ENCODE results near the gene ELL.

Gene ELL

DNA sequence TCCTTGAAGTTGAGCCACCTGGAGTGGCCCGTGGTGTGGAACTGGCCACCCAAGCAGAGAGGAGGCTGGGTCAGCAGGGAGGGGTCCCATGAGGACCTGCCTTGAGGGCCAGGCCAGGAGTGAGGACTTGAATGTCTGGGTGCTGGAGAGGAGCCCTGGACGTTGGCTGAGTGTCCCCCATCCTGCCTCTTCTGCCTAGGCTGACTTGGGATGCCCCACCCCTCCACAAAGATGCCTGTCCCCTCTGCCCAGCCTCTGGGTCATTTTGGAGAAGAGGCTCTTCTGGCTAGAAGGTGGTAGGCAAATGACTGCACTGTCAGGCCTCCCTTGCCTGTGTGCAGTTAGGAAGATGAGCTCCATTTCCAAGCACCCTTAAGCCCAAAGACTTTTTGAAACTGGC lies 100.9 kb downstream of the ELL start:
- Histone ChIP-seq H3K4me2 (ENCODE audit: low read depth, low read length, poor library complexity, severe bottlenecking) (peak overlapping the region; percentile 52), H3K27ac (ENCODE audit: low read depth, low read length) (no peak overlapping the region), H3F3A (ENCODE audit: insufficient read depth) (peaks cover 6% of the 10 kb centered on the region; the same call in 1 of the 2 replicates), H3K27me3 (ENCODE audit: low read length) (no peaks in the 10 kb centered on the region), H3K9me2 (replicated peaks; ENCODE audit: insufficient read depth, low read length) (no peaks in the 10 kb centered on the region), H3K36me3 (ENCODE audit: low read length) (no peaks in the 10 kb centered on the region), H3K9ac (ENCODE audit: low read length) (no peak overlapping the region; the same call in 1 of the 2 replicates), H3K4me3 (ENCODE audit: insufficient read depth, low read length, poor library complexity, severe bottlenecking) (no peak overlapping the region), H4K20me1 (ENCODE audit: low read depth, low read length) (no peaks in the 10 kb centered on the region), H2AFZ (ENCODE audit: low read depth, low read length, severe bottlenecking) (no peak overlapping the region), H3K9me3 (ENCODE audit: insufficient read depth, low read length) (no peaks in the 10 kb centered on the region), H3K79me2 (ENCODE audit: insufficient read depth, low read length) (no peaks in the 10 kb centered on the region)
- TF ChIP-seq EZH2phosphoT487 (conservative IDR thresholded peaks at IDR 0.05; ENCODE audit: low read length) = no peak
- TF ChIP-seq, protein P1, sequence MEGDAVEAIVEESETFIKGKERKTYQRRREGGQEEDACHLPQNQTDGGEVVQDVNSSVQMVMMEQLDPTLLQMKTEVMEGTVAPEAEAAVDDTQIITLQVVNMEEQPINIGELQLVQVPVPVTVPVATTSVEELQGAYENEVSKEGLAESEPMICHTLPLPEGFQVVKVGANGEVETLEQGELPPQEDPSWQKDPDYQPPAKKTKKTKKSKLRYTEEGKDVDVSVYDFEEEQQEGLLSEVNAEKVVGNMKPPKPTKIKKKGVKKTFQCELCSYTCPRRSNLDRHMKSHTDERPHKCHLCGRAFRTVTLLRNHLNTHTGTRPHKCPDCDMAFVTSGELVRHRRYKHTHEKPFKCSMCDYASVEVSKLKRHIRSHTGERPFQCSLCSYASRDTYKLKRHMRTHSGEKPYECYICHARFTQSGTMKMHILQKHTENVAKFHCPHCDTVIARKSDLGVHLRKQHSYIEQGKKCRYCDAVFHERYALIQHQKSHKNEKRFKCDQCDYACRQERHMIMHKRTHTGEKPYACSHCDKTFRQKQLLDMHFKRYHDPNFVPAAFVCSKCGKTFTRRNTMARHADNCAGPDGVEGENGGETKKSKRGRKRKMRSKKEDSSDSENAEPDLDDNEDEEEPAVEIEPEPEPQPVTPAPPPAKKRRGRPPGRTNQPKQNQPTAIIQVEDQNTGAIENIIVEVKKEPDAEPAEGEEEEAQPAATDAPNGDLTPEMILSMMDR (IDR thresholded peaks at IDR 0.05; ENCODE audit: insufficient read depth, low read length, poor library complexity, severe bottlenecking) = no peak

DNA sequence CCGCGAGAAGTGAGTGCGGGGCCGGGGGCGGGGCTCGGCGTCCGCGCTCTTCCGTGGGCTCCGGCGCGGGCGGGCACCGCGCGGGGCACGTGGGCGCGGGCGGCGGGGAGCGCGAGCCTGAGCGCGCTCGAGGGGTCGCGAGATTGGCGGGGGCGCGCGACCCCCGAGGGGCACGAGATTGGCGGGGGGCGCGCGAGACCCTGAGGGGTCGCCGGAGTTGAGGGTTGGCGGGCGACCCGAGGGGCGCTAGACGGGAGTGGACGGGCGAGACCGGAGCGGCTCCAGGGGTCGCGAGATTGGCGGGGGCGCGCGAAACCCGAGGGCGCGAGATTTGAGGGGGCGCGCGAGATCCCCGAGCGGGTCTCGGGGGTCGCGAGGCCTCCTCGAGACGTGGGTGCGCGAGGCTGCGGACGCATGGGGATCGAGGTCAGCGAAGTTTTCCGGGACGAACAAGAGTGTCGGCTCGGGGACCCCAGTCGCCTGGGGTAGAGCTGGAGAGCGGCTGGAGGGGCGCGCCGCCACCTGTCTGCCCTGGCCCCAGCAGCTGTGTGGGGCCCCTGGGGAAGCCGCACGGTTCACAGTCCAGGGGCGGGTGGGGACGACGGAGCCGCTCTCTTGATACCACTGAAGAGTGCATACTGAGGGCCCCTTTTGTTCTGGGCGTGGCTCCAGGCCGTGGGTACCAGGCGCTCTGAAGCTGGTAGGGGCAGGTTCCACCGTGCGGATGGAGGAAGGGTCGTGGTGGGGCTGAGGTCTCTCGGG lies 102.0 kb downstream of the ELL start:
- TF ChIP-seq EZH2phosphoT487 (conservative IDR thresholded peaks at IDR 0.05; ENCODE audit: low read length) = no peak
- TF ChIP-seq, protein P1 (IDR thresholded peaks at IDR 0.05; ENCODE audit: insufficient read depth, low read length, poor library complexity, severe bottlenecking) = no peak
- Histone ChIP-seq H4K20me1 (ENCODE audit: low read depth, low read length) (no peaks in the 10 kb centered on the region), H3K27ac (ENCODE audit: low read depth, low read length) (no peak overlapping the region), H3F3A (ENCODE audit: insufficient read depth) (peaks cover 6% of the 10 kb centered on the region; the same call in 1 of the 2 replicates), H3K9ac (ENCODE audit: low read length) (peak overlapping the region; percentile 54), H3K9me3 (ENCODE audit: insufficient read depth, low read length) (no peaks in the 10 kb centered on the region), H3K4me2 (ENCODE audit: low read depth, low read length, poor library complexity, severe bottlenecking) (peak overlapping the region; percentile 52), H3K27me3 (ENCODE audit: low read length) (no peaks in the 10 kb centered on the region), H3K36me3 (ENCODE audit: low read length) (no peaks in the 10 kb centered on the region), H3K9me2 (replicated peaks; ENCODE audit: insufficient read depth, low read length) (no peaks in the 10 kb centered on the region), H3K79me2 (ENCODE audit: insufficient read depth, low read length) (no peaks in the 10 kb centered on the region), H3K4me3 (ENCODE audit: insufficient read depth, low read length, poor library complexity, severe bottlenecking) (peak overlapping the region; percentile 57), H2AFZ (ENCODE audit: low read depth, low read length, severe bottlenecking) (no peak overlapping the region)

DNA sequence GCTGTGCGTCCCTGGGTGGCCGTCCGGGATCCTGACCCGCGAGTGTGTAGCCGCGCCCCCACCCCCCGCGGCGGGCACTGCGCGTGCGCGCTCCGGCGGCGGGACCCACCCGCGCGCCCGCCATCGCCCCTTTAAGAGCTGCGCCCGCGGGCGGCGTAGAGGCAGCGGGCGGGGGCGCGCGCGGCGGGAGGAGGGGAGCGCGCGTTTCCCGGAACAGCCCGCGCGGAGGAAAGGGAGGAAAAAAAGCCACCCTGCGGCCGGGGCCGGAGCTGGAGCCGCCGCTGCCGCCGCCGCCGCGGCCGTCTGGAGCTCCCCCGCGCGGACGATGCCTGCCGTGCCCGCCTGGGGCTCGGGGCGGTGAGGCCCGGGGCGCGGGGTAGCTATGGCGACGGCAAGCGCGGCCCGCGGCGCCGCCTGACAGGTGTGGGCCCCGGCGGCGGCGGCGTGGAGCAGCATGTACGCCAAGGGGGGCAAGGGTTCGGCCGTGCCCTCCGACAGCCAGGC lies 102.6 kb downstream of the ELL start, which contains the start of gene SSBP4:
SSBP4 (plus strand) TSS at position 204 of the 504 bp plus-strand sequence; CDS start at position 455, 251 bp downstream.
- no peak for TF ChIP-seq EZH2phosphoT487 (conservative IDR thresholded peaks at IDR 0.05; ENCODE audit: low read length)
- TF ChIP-seq, protein P1 (IDR thresholded peaks at IDR 0.05; ENCODE audit: insufficient read depth, low read length, poor library complexity, severe bottlenecking) = no peak
- peak within 1 kb of the TSS; percentile 54 for H3K9ac ChIP-seq (ENCODE audit: low read length)

More for the DNA sequence above, 102.6 kb downstream of the ELL start, which contains the start of gene SSBP4:
- Histone ChIP-seq H3K9me3 (ENCODE audit: insufficient read depth, low read length) (no peaks in the 10 kb centered on the region), H3F3A (ENCODE audit: insufficient read depth) (peaks cover 6% of the 10 kb centered on the region; the same call in 1 of the 2 replicates), H3K36me3 (ENCODE audit: low read length) (no peaks in the 10 kb centered on the region), H4K20me1 (ENCODE audit: low read depth, low read length) (no peaks in the 10 kb centered on the region), H3K4me3 (ENCODE audit: insufficient read depth, low read length, poor library complexity, severe bottlenecking) (peak within 1 kb of the TSS; percentile 57), H2AFZ (ENCODE audit: low read depth, low read length, severe bottlenecking) (no peak within 1 kb of the TSS), H3K79me2 (ENCODE audit: insufficient read depth, low read length) (no peaks in the 10 kb centered on the region), H3K4me2 (ENCODE audit: low read depth, low read length, poor library complexity, severe bottlenecking) (peak within 1 kb of the TSS; percentile 52), H3K27ac (ENCODE audit: low read depth, low read length) (no peak within 1 kb of the TSS), H3K27me3 (ENCODE audit: low read length) (no peaks in the 10 kb centered on the region), H3K9me2 (replicated peaks; ENCODE audit: insufficient read depth, low read length) (no peaks in the 10 kb centered on the region)
